Karpas-422 (cell line): Measurements from ENCODE around the gene NPHS2. TPM values are rescaled to one million over a fixed set of nuclear protein-coding genes. Genes with fewer than 3 reads are reported as not detected.
"Not testable (repeated sequence)": the region's sequence is repeated elsewhere in the genome, so short reads cannot be mapped to it uniquely, and the experiment has no call there.

Experiments used
- DNase-seq: peaks from one replicate; pipeline ENCODE4 v3.0.0-alpha.2; 2015
- H2AFZ ChIP-seq: fragments of 200-600 bp; sonication (generic); 2 replicates; pipeline ENCODE4 v1.6.1; 2014; ENCODE audit warnings: antibody characterized with exemption, low read length, mixed read lengths
- H3K27ac ChIP-seq: fragments of 200-600 bp; sonication (generic); 2 replicates; pipeline ENCODE4 v1.5.1; 2014; ENCODE audit warnings: mild to moderate bottlenecking, low read length, moderate library complexity
- H3K27me3 ChIP-seq: fragments of 200-600 bp; sonication (generic); 2 replicates; pipeline ENCODE4 v1.6.1; 2014; ENCODE audit warnings: low read length, mixed read lengths
- H3K36me3 ChIP-seq: fragments of 200-600 bp; sonication (generic); 2 replicates; pipeline ENCODE4 v1.6.1; 2014; ENCODE audit warnings: low read length, mixed read lengths; ENCODE audit not compliant: insufficient read depth
- H3K4me1 ChIP-seq: fragments of 200-600 bp; sonication (generic); 2 replicates; pipeline ENCODE4 v1.6.1; 2014; ENCODE audit warnings: mild to moderate bottlenecking, low read length, mixed read lengths
- H3K4me2 ChIP-seq: fragments of 200-600 bp; sonication (generic); 2 replicates; pipeline ENCODE4 v1.6.1; 2014; ENCODE audit warnings: low read length, low read depth, mild to moderate bottlenecking; ENCODE audit not compliant: poor library complexity, severe bottlenecking
- H3K4me3 ChIP-seq: fragments of 200-600 bp; sonication (generic); 2 replicates; pipeline ENCODE4 v1.5.1; 2014; ENCODE audit warnings: mild to moderate bottlenecking, antibody characterized with exemption, low read length, mixed read lengths
- H3K79me2 ChIP-seq: fragments of 200-600 bp; sonication (generic); 2 replicates; pipeline ENCODE4 v1.6.1; 2014; ENCODE audit warnings: mild to moderate bottlenecking, low read length, mixed read lengths
- H3K9ac ChIP-seq: fragments of 200-600 bp; sonication (generic); 2 replicates; pipeline ENCODE4 v1.6.0; 2014; ENCODE audit warnings: low read length
- H3K9me2 ChIP-seq: fragments of 200-600 bp; sonication (generic), shearing (Covaris generic); replicated peaks from 2 replicates; pipeline ENCODE4 v1.6.0; 2014; ENCODE audit warnings: mild to moderate bottlenecking, low read length, moderate library complexity; ENCODE audit not compliant: insufficient read depth
- H3K9me3 ChIP-seq: fragments of 300-700, 200-600 bp; sonication (generic); 2 replicates; pipeline ENCODE4 v1.6.1; 2014; ENCODE audit warnings: low read length, mixed read lengths
- H4K20me1 ChIP-seq: fragments of 200-600 bp; sonication (generic); 2 replicates; pipeline ENCODE4 v1.6.1; 2014; ENCODE audit warnings: mild to moderate bottlenecking, antibody characterized with exemption, low read length, low read depth; ENCODE audit not compliant: insufficient read depth
- small RNA-seq: library from RNA; depleted of rRNA; stranded (forward); fragments of <200 nt; gene quantifications from one replicate; pipeline ENCODE3, GENCODE V24; 2014
- total RNA-seq: library from RNA; depleted of rRNA; stranded (reverse); fragments of >200 nt; shearing (Covaris generic); gene quantifications from 2 replicates; pipeline ENCODE4 v1.2.3, GENCODE V29; 2014; ENCODE audit warnings: low replicate concordance; rRNA removed

NPHS2 gene
- total RNA-seq, 1 experiment from 2014 or later = not detected

DNA sequence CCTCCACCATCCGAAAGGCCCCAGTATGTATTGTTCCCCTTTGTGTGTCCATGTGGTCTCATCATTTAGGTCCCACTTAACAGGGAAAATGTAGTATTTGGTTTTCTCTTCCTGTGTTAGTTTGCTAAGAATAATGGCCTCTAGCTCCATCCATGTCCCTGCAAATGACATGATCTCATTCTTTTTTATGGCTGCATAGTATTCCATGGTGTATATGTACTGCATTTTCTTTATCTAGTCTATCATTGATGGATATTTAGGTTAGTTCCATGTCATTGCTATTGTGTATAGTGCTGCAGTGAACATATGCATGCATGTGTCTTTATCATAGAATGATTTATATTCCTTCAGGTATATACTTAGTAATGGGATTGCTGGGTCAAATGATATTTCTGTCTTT is 57.2 kb downstream of the NPHS2 start:
- H3K4me2 ChIP-seq, H3K9me3 ChIP-seq, H3K79me2 ChIP-seq, DNase-seq, H3K9ac ChIP-seq, H3K4me3 ChIP-seq, H4K20me1 ChIP-seq, H2AFZ ChIP-seq, H3K36me3 ChIP-seq, H3K4me1 ChIP-seq, H3K27ac ChIP-seq, H3K27me3 ChIP-seq, H3K9me2 ChIP-seq: not testable (repeated sequence)

GRCh38 chr1:179516976-179517705 is 58.6 kb downstream of the NPHS2 start:
- Histone ChIP-seq H4K20me1 (no peaks in the 10 kb centered on the region), H3K9me3 (no peaks in the 10 kb centered on the region), H3K4me2 (no peak overlapping the region), H3K36me3 (no peaks in the 10 kb centered on the region), H3K27me3 (peaks cover 2% of the 10 kb centered on the region; the same call in 1 of the 2 replicates), H3K27ac (no peak overlapping the region), H2AFZ (no peak overlapping the region), H3K9ac (no peak overlapping the region), H3K4me3 (no peak overlapping the region), H3K79me2 (no peaks in the 10 kb centered on the region), H3K9me2 (no peaks in the 10 kb centered on the region), H3K4me1 (no peaks in the 10 kb centered on the region)
- DNase-seq = no peak

DNA sequence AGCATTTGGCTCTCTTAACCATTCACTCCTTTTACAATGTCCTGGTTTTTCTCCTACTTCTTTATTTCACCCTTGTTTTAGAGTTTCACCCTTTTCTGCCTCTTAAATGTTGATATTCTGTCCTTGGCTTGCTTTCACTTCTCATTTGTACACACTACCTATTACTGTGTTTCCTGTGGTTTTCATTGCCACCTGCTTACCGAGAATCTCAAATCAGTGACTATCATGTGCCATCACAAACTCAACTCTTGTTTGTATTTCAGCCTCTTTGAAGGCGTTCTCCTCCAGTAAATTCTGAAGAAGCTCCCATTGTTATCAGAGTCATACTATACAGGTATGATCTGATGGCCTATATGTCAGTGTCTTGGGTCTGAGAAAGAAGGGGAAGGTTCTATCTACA is 65.7 kb downstream of the NPHS2 start:
- no peak overlapping the region for H3K4me2 ChIP-seq
- H2AFZ ChIP-seq = no peak overlapping the region
- no peak for DNase-seq
- no peaks in the 10 kb centered on the region for H3K36me3 ChIP-seq
- no peak overlapping the region for H3K27ac ChIP-seq
- H3K9me3 ChIP-seq = no peaks in the 10 kb centered on the region
- H3K9ac ChIP-seq = no peak overlapping the region
- H3K4me1 ChIP-seq = no peaks in the 10 kb centered on the region
- H3K9me2 ChIP-seq = no peaks in the 10 kb centered on the region
- no peak overlapping the region for H3K4me3 ChIP-seq
- no peaks in the 10 kb centered on the region for H3K79me2 ChIP-seq
- no peaks in the 10 kb centered on the region for H4K20me1 ChIP-seq
- H3K27me3 ChIP-seq = no peaks in the 10 kb centered on the region

DNA sequence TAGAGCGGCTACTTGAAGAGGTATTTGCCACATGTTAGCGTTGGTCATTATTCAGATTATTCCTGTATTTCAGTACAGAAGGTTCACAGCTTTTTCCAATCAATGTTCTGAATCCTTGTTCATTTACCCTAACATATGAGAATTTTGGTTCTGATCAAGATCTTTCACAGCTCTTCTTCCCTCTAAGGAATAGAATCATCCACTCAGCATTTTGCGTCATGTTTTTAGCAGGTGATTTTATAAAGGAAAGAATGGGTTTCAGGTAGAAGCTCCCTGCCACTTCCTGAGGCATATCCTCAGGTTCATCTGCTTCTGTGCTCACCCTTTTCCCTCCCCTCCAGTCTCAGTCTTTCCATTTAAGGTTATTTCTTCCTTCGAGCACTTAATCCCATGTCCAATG is 66.4 kb downstream of the NPHS2 start:
- Histone ChIP-seq H3K4me3 (no peak overlapping the region), H3K27me3 (no peaks in the 10 kb centered on the region), H3K9ac (no peak overlapping the region), H3K4me1 (no peaks in the 10 kb centered on the region), H4K20me1 (no peaks in the 10 kb centered on the region), H3K4me2 (no peak overlapping the region), H3K79me2 (no peaks in the 10 kb centered on the region), H3K9me2 (no peaks in the 10 kb centered on the region), H3K36me3 (no peaks in the 10 kb centered on the region), H3K27ac (no peak overlapping the region), H3K9me3 (no peaks in the 10 kb centered on the region), H2AFZ (no peak overlapping the region)
- no peak for DNase-seq

DNA sequence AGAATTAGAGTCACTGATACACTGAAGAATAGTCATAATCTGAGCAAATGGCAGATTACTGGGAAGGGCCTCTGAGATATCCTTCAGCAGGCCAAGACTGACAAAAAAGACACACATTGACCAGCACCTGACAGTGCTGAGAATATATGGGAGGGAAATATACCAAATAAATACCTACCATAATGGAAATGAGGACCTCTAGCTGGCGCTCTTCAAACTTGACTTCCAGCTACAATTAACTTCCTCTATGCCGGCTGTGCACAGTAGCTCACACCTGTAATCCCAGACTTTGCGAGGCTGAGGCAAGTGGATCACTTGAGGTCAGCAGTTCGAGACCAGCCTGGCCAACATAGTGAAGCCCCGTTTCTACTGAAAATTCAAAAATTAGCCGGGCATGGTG is 69.5 kb downstream of the NPHS2 start:
- Histone ChIP-seq H3K36me3 (no peaks in the 10 kb centered on the region), H4K20me1 (no peaks in the 10 kb centered on the region), H3K9me2 (no peaks in the 10 kb centered on the region), H3K4me1 (no peaks in the 10 kb centered on the region), H3K4me3 (no peak overlapping the region), H3K27ac (no peak overlapping the region), H3K9me3 (no peaks in the 10 kb centered on the region), H3K27me3 (no peaks in the 10 kb centered on the region), H3K79me2 (no peaks in the 10 kb centered on the region), H3K4me2 (no peak overlapping the region), H3K9ac (no peak overlapping the region), H2AFZ (no peak overlapping the region)
- no peak for DNase-seq

Small RNA genes lying within 50 kb of the gene (small RNA-seq; reads per million reads assigned to genes)
- gene RNU5F-2P = 0.20 reads per million

Other genes with a start within 250 kb of the NPHS2 start
- 0.15 and 1.4 TPM in 2 replicates for gene AXDND1, start 210.0 kb downstream of the NPHS2 start, total RNA-seq
- gene TDRD5, start 15.9 kb upstream of the NPHS2 start, total RNA-seq = not detected in 2 replicates
- not detected in 2 replicates for gene FAM163A, start 167.3 kb upstream of the NPHS2 start, total RNA-seq